ENCODE data around the gene GRIK5. TPM values are rescaled to one million over a fixed set of nuclear protein-coding genes. Genes with fewer than 3 reads are reported as not detected.

GRIK5 gene, protein sequence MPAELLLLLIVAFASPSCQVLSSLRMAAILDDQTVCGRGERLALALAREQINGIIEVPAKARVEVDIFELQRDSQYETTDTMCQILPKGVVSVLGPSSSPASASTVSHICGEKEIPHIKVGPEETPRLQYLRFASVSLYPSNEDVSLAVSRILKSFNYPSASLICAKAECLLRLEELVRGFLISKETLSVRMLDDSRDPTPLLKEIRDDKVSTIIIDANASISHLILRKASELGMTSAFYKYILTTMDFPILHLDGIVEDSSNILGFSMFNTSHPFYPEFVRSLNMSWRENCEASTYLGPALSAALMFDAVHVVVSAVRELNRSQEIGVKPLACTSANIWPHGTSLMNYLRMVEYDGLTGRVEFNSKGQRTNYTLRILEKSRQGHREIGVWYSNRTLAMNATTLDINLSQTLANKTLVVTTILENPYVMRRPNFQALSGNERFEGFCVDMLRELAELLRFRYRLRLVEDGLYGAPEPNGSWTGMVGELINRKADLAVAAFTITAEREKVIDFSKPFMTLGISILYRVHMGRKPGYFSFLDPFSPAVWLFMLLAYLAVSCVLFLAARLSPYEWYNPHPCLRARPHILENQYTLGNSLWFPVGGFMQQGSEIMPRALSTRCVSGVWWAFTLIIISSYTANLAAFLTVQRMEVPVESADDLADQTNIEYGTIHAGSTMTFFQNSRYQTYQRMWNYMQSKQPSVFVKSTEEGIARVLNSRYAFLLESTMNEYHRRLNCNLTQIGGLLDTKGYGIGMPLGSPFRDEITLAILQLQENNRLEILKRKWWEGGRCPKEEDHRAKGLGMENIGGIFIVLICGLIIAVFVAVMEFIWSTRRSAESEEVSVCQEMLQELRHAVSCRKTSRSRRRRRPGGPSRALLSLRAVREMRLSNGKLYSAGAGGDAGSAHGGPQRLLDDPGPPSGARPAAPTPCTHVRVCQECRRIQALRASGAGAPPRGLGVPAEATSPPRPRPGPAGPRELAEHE
- total RNA-seq: 1 to 10 TPM; 1.6 to 1.7 TPM

DNA sequence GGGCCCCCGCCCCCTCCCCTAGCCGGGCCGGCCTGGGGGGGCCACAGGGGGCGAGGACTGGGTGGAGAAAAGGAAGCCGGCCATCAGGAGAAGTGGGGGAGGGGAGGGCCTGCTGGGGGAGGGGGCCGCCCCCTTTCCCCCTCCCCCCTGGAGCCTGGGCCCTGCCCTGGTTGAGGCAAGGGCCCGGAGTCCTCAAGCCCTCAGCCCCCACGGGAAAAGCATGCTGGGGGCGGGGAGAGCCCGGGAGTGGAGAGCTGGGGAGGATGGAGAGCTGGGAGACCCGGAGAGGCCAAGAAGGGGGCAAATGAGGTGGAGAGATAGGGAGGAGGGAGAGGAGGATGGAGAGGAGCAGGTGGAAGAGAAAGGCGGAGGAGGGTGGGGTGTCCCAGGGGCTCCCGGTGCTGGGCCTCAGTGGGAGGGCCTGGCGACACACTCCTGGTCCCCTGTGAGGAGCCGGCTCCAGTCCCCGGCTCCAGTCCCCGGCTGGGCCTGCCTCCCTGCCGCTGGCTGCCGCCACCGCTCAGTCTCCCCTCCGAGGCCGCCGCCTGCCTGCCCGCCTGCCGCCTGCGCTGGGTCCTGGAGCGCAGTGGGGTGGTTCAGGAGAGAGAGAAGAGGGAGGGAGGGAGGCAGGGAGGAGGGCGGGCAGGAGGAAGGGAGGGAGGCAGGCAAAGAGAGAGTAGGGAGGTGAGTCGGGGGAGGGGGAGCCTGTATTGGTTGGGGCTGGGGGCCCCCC, at the start of gene GRIK5:
TSS of gene GRIK5 (minus strand) at position 588 of the 733 bp plus-strand sequence. CDS start 4,436 bp downstream, outside the sequence.
- H3K27me3 Mint-ChIP-seq: no peaks in the 10 kb centered on the region
- H3K27ac Mint-ChIP-seq: no peak within 1 kb of the TSS
- DNase-seq: no peak
- no peak for ATAC-seq
- peaks cover 3% of the 10 kb centered on the region for H3K4me1 Mint-ChIP-seq
- no peaks in the 10 kb centered on the region for H3K9me3 Mint-ChIP-seq (ENCODE audit: low read depth)
- H3K4me3 Mint-ChIP-seq: no peak within 1 kb of the TSS
- intact Hi-C loops (cut with DNase I, micrococcal nuclease): no loop called here
- no peaks in the 10 kb centered on the region for H3K36me3 Mint-ChIP-seq (ENCODE audit: low read depth)
- CTCF ChIA-PET: no interaction called here
- POLR2A ChIA-PET: interaction anchor here (0.6 kb wide), 1 partner anchor 39 kb away, joined by 3 read pairs; no protein-coding TSS in a partner anchor

DNA sequence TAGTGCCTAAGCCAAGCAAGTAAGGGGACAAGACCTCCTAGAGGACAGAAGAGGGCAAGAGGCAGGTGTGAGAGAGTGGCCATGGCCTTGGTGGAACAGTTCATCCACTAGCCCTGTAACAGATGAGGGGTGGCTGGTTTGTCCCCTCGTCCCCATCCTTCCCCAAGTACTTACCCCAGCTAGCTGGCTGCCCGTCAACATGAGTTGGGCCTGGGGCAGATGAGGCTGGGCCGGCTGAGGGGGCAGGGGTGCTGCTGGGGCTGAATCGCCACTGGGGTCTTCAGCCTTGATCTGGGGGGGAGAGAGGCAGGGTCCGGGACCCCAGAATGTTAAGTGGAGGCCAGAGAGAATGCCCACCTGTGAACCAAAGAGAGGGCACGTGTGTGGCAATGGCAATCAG, 47.1 kb upstream of the GRIK5 start:
- no peaks in the 10 kb centered on the region for H3K27me3 Mint-ChIP-seq
- no peaks in the 10 kb centered on the region for H3K9me3 Mint-ChIP-seq (ENCODE audit: low read depth)
- CTCF ChIA-PET: interaction anchor here (1.8 kb wide), 1 partner anchor 59 kb away, joined by 5 read pairs; no protein-coding TSS in a partner anchor
- intact Hi-C loops (cut with DNase I, micrococcal nuclease): no loop called here
- POLR2A ChIA-PET: no interaction called here
- H3K36me3 Mint-ChIP-seq (ENCODE audit: low read depth): peaks cover 63% of the 10 kb centered on the region
- H3K4me1 Mint-ChIP-seq: peaks cover 51% of the 10 kb centered on the region
- no peak overlapping the region for H3K4me3 Mint-ChIP-seq
- H3K27ac Mint-ChIP-seq: no peak overlapping the region
- ATAC-seq (no peak), DNase-seq (no peak)

DNA sequence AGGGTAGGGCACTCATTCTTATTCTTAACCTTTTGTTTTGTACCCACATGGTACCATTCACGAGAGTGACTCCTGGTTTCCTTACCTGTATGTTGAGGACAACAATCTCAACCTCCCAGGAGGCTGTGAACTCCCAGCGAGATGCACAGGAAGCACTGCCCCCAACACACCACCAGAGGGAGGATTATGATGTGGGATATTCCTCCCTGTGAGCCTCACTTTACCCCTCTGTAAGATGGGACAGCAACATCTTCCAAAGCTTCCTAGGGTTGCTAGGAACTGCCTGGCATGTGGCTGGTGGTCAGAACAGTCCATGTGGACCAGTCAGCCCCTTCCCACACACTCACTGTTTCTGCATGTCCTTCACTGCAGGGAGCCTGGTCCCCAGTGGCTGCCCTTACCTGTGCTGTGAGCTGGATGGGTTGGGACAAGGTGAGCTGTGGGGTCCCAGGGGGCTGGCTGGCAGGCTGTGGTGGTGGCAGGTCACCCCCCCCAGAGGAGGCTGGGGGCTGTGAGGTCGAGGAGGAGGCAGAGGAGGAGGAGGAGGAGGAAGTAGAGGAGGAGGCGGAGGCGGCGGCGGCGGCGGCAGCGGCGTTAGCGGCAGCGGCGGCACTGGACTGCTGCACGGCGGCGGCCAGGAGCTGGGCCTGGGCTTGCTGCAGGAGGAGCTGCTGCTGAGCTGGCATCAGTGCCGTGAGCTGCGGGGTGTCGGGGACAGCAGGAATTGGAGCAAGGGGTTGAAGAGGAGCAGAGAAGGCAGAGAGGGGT, 46.5 kb upstream of the GRIK5 start:
- ChIA-PET POLR2A (no interaction called here), CTCF (interaction anchor here (0.6 to 4.6 kb wide), 4 partner anchors 16 to 60 kb away, joined by 3 to 20 read pairs (median 4); partner anchors contain the start of gene POU2F2)
- Mint-ChIP-seq H3K4me1 (peaks cover 51% of the 10 kb centered on the region), H3K9me3 (ENCODE audit: low read depth) (no peaks in the 10 kb centered on the region), H3K36me3 (ENCODE audit: low read depth) (peaks cover 61% of the 10 kb centered on the region), H3K4me3 (no peak overlapping the region), H3K27ac (no peak overlapping the region), H3K27me3 (no peaks in the 10 kb centered on the region)
- ATAC-seq: no peak
- DNase-seq: no peak
- intact Hi-C loops (cut with DNase I, micrococcal nuclease): no loop called here

DNA sequence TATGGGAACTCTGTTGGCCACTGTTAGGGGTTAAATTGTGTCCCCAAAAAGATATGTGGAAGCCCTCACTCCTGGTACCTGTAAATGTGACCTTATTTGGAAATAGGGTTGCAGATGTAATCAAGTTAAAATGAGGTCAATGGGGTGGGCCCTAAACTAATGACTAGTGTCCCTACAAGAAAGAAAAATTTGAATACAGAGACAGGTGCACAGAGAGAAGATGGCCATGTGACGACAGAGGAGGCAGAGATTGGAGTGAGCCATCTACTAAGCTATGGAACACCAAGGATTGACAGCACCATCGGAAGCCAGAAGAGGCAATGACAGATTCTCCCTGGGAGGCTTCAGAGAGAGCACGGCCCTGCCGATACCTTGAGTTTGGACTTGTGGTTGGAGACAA, 45.7 kb upstream of the GRIK5 start:
- H3K27ac Mint-ChIP-seq: peak overlapping the region; percentile 34

DNA sequence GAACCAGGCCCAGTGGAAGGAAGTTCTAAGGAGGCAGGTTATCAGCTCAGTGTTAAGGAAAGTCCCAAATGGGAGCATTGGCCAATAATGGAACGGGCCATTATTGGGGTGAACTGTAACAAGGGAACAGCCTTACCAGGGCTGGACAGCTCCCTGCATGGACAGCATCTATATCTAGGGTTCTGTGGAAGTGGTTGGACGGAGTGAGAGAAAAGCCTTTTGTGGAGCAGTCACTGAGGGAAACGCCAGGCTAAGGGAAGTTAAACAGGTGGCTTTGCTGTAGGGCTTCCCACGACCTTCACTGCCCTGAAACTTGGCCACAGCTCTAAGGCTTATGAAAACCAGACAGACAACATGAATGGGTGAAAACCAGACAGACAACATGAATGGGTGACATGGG, 45.2 kb upstream of the GRIK5 start:
- Mint-ChIP-seq H3K36me3 (ENCODE audit: low read depth) (peaks cover 64% of the 10 kb centered on the region), H3K4me1 (peaks cover 46% of the 10 kb centered on the region), H3K27ac (no peak overlapping the region), H3K9me3 (ENCODE audit: low read depth) (no peaks in the 10 kb centered on the region), H3K4me3 (no peak overlapping the region), H3K27me3 (no peaks in the 10 kb centered on the region)
- ATAC-seq: no peak
- DNase-seq: no peak
- CTCF ChIA-PET: interaction anchor here (0.7 to 4.6 kb wide), 5 partner anchors 9 to 305 kb away, joined by 3 to 20 read pairs (median 5); partner anchors contain the start of gene POU2F2
- intact Hi-C loops (cut with DNase I, micrococcal nuclease): no loop called here
- POLR2A ChIA-PET: no interaction called here

More for the DNA sequence above, 45.7 kb upstream of the GRIK5 start:
- intact Hi-C loops (cut with DNase I, micrococcal nuclease): no loop called here
- no peak for DNase-seq
- ATAC-seq: no peak
- Mint-ChIP-seq H3K9me3 (ENCODE audit: low read depth) (no peaks in the 10 kb centered on the region), H3K4me3 (no peak overlapping the region), H3K27me3 (no peaks in the 10 kb centered on the region), H3K36me3 (ENCODE audit: low read depth) (peaks cover 67% of the 10 kb centered on the region), H3K4me1 (peaks cover 51% of the 10 kb centered on the region)
- POLR2A ChIA-PET: no interaction called here
- CTCF ChIA-PET: interaction anchor here (0.5 to 4.6 kb wide), 5 partner anchors 17 to 248 kb away, joined by 3 to 20 read pairs (median 4); partner anchors contain the start of gene POU2F2

DNA sequence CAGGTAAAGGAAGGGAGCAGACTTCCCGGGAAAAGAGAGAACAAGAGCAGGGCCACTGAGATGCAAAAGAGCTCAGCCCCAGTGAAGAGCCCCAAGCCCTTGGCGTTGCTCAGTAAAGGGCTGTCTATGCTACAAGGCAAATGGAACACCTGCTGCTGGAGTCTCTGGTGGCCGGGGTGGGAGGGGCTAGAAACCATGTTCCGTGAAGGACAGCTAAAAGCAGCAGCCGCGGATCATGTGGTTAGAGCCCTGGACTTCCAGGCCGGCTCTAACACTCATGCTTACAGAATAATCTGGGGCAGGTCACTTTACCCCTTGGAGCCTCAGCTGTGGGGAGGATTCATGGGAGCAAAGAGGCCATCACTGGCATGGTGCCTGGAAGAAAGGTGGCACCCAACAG, 44.4 kb upstream of the GRIK5 start:
- CTCF ChIA-PET: interaction anchor here (0.9 to 4.6 kb wide), 6 partner anchors 10 to 306 kb away, joined by 3 to 20 read pairs (median 6); partner anchors contain the start of gene POU2F2
- ATAC-seq (no peak), DNase-seq (no peak)
- Mint-ChIP-seq H3K27me3 (no peaks in the 10 kb centered on the region), H3K36me3 (ENCODE audit: low read depth) (peaks cover 64% of the 10 kb centered on the region), H3K9me3 (ENCODE audit: low read depth) (no peaks in the 10 kb centered on the region), H3K4me1 (peaks cover 46% of the 10 kb centered on the region), H3K27ac (peak overlapping the region; percentile 72), H3K4me3 (no peak overlapping the region)
- intact Hi-C loops (cut with DNase I, micrococcal nuclease): no loop called here
- POLR2A ChIA-PET: no interaction called here

DNA sequence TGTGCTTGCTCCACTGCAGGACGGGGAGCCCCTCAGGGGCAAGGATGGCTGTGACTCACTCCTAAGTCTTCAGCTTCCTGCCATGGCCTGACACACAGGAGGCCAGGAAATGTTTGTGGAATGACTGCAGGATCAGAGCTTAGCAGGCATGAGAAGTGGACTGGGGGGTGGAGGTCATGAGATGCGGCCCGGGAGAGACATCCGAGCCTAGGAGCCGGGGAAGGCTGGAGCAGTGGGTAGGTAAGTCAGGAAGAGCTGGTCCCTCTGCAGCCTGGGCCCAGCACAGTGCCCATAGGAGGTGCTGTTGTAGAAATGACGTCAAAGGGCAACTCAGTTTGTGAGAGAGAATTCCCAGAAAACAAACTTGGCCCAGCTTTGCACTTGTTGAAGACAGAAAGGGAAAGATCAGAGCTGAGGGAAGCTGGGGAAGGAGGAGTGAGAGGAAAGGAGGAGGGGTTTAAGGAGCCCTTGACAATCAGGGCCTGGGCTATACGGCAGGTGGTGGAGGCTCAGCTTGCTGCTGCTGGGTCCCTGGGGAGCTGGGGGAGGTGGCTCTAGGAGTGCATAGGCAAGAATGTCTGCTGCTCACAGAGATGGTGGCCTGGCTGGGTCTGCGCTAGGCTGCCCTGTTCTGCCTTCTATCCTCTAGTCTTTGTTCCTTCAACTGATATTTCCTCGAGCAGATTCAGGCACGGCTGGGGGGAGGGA, 43.8 kb upstream of the GRIK5 start:
- Mint-ChIP-seq H3K4me1 (peaks cover 46% of the 10 kb centered on the region), H3K36me3 (ENCODE audit: low read depth) (peaks cover 61% of the 10 kb centered on the region), H3K9me3 (ENCODE audit: low read depth) (no peaks in the 10 kb centered on the region), H3K4me3 (no peak overlapping the region), H3K27me3 (no peaks in the 10 kb centered on the region), H3K27ac (peak overlapping the region; percentile 72)
- DNase-seq (no peak), ATAC-seq (no peak)
- intact Hi-C loops (cut with DNase I, micrococcal nuclease): no loop called here
- ChIA-PET POLR2A (no interaction called here), CTCF (interaction anchor here (1.1 to 4.6 kb wide), 5 partner anchors 10 to 77 kb away, joined by 3 to 20 read pairs (median 8); partner anchors contain the start of gene POU2F2)

DNA sequence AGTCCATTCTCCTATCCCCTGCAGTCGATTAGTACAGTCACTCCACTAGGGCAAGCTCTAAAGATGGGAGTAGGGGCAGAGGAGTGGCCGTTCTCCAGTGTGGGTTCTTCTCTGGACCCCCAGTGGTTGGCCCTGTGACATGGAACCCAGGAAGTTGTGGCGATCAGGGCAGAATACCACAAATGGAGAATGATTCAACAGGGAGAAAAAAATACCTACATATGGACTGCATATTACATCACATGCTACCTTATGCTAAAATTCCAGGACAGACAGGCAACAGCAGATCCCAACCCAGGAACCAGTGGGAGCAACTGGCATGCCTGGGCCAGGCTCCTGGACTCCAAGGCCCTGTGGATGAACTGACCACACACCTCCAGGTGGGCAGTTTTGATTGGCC, 41.8 kb upstream of the GRIK5 start:
- ATAC-seq (no peak), DNase-seq (no peak)
- ChIA-PET CTCF (interaction anchor here (0.8 to 3.2 kb wide), 3 partner anchors 9 to 71 kb away, joined by 4 to 18 read pairs (median 8); no protein-coding TSS in a partner anchor), POLR2A (no interaction called here)
- intact Hi-C loops (cut with DNase I, micrococcal nuclease): no loop called here
- H3K27me3 Mint-ChIP-seq: no peaks in the 10 kb centered on the region
- no peak overlapping the region for H3K4me3 Mint-ChIP-seq
- peak overlapping the region; percentile 77 for H3K27ac Mint-ChIP-seq
- peaks cover 52% of the 10 kb centered on the region for H3K36me3 Mint-ChIP-seq (ENCODE audit: low read depth)
- peaks cover 45% of the 10 kb centered on the region for H3K4me1 Mint-ChIP-seq
- H3K9me3 Mint-ChIP-seq (ENCODE audit: low read depth): no peaks in the 10 kb centered on the region

DNA sequence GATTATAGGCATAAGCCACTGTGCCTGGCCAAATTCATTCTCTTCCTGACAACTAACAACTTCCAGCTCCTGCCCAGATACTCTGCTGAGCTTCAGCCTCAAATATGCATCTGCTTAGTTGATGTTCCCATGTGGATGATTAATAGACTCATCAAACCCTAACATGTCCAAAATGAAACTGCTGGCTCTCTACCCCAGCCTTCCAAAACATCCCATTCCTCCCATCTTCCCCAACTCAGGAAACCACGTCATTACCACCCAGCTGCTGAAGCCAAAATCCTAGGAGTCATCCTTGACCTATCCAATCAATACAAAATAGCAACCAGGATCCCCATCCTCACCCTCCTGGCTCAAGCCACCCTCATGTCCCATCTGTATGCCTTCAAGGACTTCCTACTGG, 41.4 kb upstream of the GRIK5 start:
- Mint-ChIP-seq H3K27ac (peak overlapping the region; percentile 77), H3K4me3 (no peak overlapping the region), H3K4me1 (peaks cover 45% of the 10 kb centered on the region), H3K27me3 (no peaks in the 10 kb centered on the region), H3K9me3 (ENCODE audit: low read depth) (no peaks in the 10 kb centered on the region), H3K36me3 (ENCODE audit: low read depth) (peaks cover 50% of the 10 kb centered on the region)
- intact Hi-C loops (cut with DNase I, micrococcal nuclease): no loop called here
- ChIA-PET POLR2A (no interaction called here), CTCF (interaction anchor here (0.8 to 4.9 kb wide), 11 partner anchors 8 to 286 kb away, joined by 3 to 25 read pairs (median 4); partner anchors contain the start of gene POU2F2)
- DNase-seq: no peak
- no peak for ATAC-seq

DNA sequence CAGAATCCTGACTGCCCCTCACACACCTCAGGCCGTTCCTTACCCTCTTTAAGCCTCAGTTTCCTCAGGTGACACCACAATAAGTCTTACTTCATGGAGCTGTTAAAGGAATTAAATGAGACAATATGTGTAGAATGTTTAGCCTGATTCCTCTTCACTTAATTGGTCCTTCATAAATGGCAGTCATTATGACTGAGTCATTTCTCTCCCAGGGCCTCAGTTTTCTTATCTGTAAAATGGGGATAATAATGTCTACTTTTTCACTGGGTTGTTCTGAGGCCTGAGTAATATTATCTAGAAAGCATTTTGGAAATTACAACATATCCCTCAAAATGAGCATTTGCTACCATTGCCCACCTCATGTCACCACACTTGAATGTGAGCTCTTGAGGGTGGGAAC, 40.7 kb upstream of the GRIK5 start:
- H3K4me1 Mint-ChIP-seq: peaks cover 49% of the 10 kb centered on the region
- POLR2A ChIA-PET: no interaction called here
- CTCF ChIA-PET: interaction anchor here (0.8 to 4.9 kb wide), 10 partner anchors 9 to 287 kb away, joined by 3 to 25 read pairs (median 4); partner anchors contain the start of gene POU2F2
- no peak overlapping the region for H3K4me3 Mint-ChIP-seq
- peaks cover 47% of the 10 kb centered on the region for H3K36me3 Mint-ChIP-seq (ENCODE audit: low read depth)
- ATAC-seq (no peak), DNase-seq (no peak)
- intact Hi-C loops (cut with DNase I, micrococcal nuclease): no loop called here
- no peaks in the 10 kb centered on the region for H3K27me3 Mint-ChIP-seq
- no peaks in the 10 kb centered on the region for H3K9me3 Mint-ChIP-seq (ENCODE audit: low read depth)
- peak overlapping the region; percentile 77 for H3K27ac Mint-ChIP-seq

All from activated CD4-positive, alpha-beta T cell treated with anti-CD3 and anti-CD28 coated beads for 36 hours (primary cell).